DND-41 (cell line): Measurements from ENCODE around the gene CAV3.

Experiments
- ATAC-seq: fragments of 200-7000 bp; cut with Tn5 transposase; 3 replicates; pipeline ENCODE4 v1.9.1; 2021; ENCODE audit warnings: low read depth; ENCODE audit not compliant: insufficient read depth
- DNase-seq: peaks from one replicate; pipeline ENCODE4 v3.0.0-alpha.2; 2020
- H2AFZ ChIP-seq: 2 replicates; pipeline ENCODE4 v1.6.0; 2012; ENCODE audit warnings: low read depth, low read length
- H3K27ac ChIP-seq: 2 replicates; pipeline ENCODE4 v1.5.1; 2012; ENCODE audit warnings: low read length, inconsistent platforms
- H3K27me3 ChIP-seq: fragments of 200-600 bp; sonication (generic); 2 replicates; pipeline ENCODE4 v1.6.0; 2012; ENCODE audit warnings: low read length, mild to moderate bottlenecking, inconsistent platforms; ENCODE audit not compliant: insufficient read depth, poor library complexity
- H3K36me3 ChIP-seq: 2 replicates; pipeline ENCODE4 v1.5.1; 2012; ENCODE audit warnings: low read length, inconsistent platforms; ENCODE audit not compliant: insufficient read depth
- H3K4me1 ChIP-seq: 2 replicates; pipeline ENCODE4 v1.5.1; 2012; ENCODE audit warnings: mild to moderate bottlenecking, low read length; ENCODE audit not compliant: insufficient read depth
- H3K4me2 ChIP-seq: 2 replicates; pipeline ENCODE4 v1.6.0; 2012; ENCODE audit warnings: mild to moderate bottlenecking, moderate library complexity, low read length, inconsistent platforms; ENCODE audit not compliant: insufficient read depth
- H3K4me3 ChIP-seq, 2 experiments: fragments of 200-600 bp in 1 of 2; shearing (Covaris generic) in 1 of 2; 2 replicates each; pipeline ENCODE4 v1.5.1; 2012 to 2016; ENCODE audit warnings: inconsistent platforms in 2 of 2, low read length in 2 of 2, mild to moderate bottlenecking in 2 of 2, low read depth in 1 of 2, moderate library complexity in 1 of 2
- H3K79me2 ChIP-seq: 2 replicates; pipeline ENCODE4 v1.6.0; 2012; ENCODE audit warnings: low read length, inconsistent platforms; ENCODE audit not compliant: insufficient read depth
- H3K9ac ChIP-seq: 2 replicates; pipeline ENCODE4 v1.6.0; 2012; ENCODE audit warnings: low read depth, mild to moderate bottlenecking, inconsistent platforms, low read length, moderate library complexity
- H3K9me3 ChIP-seq: 2 replicates; pipeline ENCODE4 v1.5.1; 2012; ENCODE audit warnings: low read length, moderate library complexity, mild to moderate bottlenecking, inconsistent platforms; ENCODE audit not compliant: insufficient read depth, severe bottlenecking
- H4K20me1 ChIP-seq: 2 replicates; pipeline ENCODE4 v1.6.0; 2012; ENCODE audit warnings: low read length; ENCODE audit not compliant: insufficient read depth
- CTCF ChIP-seq: IDR thresholded peaks from 2 replicates; pipeline ENCODE4 v1.5.1; 2012; ENCODE audit warnings: borderline replicate concordance, low read length, moderate library complexity, mild to moderate bottlenecking; ENCODE audit not compliant: poor library complexity, severe bottlenecking; ENCODE audit errors: extremely low read depth
- EZH2 ChIP-seq: IDR thresholded peaks from 3 replicates; pipeline ENCODE4 v1.6.1; 2012; ENCODE audit warnings: borderline replicate concordance, low read depth, mild to moderate bottlenecking, moderate library complexity, low read length, inconsistent platforms; ENCODE audit not compliant: severe bottlenecking

CAV3 gene

DNA sequence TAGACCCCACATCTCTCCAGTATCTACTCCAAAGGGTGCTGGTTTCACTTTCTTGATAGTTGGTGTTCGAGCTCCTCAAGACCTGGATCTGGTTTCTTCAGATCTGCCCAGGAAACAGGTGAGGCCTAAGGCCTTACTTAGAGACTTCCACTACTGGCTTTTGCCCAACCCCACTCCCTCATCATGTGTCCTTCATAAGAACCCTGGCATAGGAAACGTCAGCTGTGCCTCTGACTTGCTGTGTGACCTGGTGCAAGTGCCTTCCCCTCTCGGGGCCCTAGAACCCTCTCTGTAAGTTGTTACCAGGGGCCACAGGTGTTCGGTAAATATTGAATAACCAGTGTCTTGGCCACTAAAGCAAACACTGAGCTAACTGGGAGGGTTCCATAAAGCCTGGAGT is 31.9 kb downstream of the CAV3 start:
- Histone ChIP-seq H4K20me1 (no peaks in the 10 kb centered on the region), H3K27ac (no peak overlapping the region), H3K4me2 (no peak overlapping the region), H2AFZ (no peak overlapping the region), H3K9ac (no peak overlapping the region), H3K36me3 (no peaks in the 10 kb centered on the region), H3K4me3 (no peak overlapping the region), H3K4me1 (no peaks in the 10 kb centered on the region), H3K9me3 (peaks cover 8% of the 10 kb centered on the region), H3K27me3 (no peaks in the 10 kb centered on the region), H3K79me2 (no peaks in the 10 kb centered on the region)
- no peak for DNase-seq
- no peak for ATAC-seq
- TF ChIP-seq EZH2 (no peak), CTCF (no peak)

- ATAC-seq (no peak), DNase-seq (no peak)
- Histone ChIP-seq H3K9ac (no peak overlapping the region), H3K4me2 (no peak overlapping the region), H3K4me3 (no peak overlapping the region), H3K27ac (no peak overlapping the region), H4K20me1 (no peaks in the 10 kb centered on the region), H3K27me3 (no peaks in the 10 kb centered on the region), H3K79me2 (no peaks in the 10 kb centered on the region), H3K4me1 (no peaks in the 10 kb centered on the region), H2AFZ (no peak overlapping the region), H3K9me3 (peaks cover 8% of the 10 kb centered on the region), H3K36me3 (no peaks in the 10 kb centered on the region)
- TF ChIP-seq EZH2 (no peak), CTCF (no peak)
Observed at GRCh38 chr3:8766148-8766547, 32.5 kb downstream of the CAV3 start.

- Histone ChIP-seq H3K79me2 (no peaks in the 10 kb centered on the region), H3K4me2 (no peak overlapping the region), H3K9ac (no peak overlapping the region), H3K36me3 (no peaks in the 10 kb centered on the region), H3K4me3 (no peak overlapping the region), H3K9me3 (peaks cover 8% of the 10 kb centered on the region), H3K27ac (no peak overlapping the region), H3K4me1 (no peaks in the 10 kb centered on the region), H2AFZ (no peak overlapping the region), H4K20me1 (no peaks in the 10 kb centered on the region), H3K27me3 (no peaks in the 10 kb centered on the region)
- no peak for DNase-seq
- no peak for ATAC-seq
- TF ChIP-seq CTCF: no peak
- no peak for TF ChIP-seq EZH2
Observed at GRCh38 chr3:8767256-8767666, 33.7 kb downstream of the CAV3 start.
